ENCODE data around the gene SSTR1.

GRCh38 chr14:38211255-38211735 is 3.6 kb downstream of the SSTR1 start:
- TF ChIP-seq POLR2A (IDR thresholded peaks at IDR 0.05): no peak
- TF ChIP-seq, protein P1, sequence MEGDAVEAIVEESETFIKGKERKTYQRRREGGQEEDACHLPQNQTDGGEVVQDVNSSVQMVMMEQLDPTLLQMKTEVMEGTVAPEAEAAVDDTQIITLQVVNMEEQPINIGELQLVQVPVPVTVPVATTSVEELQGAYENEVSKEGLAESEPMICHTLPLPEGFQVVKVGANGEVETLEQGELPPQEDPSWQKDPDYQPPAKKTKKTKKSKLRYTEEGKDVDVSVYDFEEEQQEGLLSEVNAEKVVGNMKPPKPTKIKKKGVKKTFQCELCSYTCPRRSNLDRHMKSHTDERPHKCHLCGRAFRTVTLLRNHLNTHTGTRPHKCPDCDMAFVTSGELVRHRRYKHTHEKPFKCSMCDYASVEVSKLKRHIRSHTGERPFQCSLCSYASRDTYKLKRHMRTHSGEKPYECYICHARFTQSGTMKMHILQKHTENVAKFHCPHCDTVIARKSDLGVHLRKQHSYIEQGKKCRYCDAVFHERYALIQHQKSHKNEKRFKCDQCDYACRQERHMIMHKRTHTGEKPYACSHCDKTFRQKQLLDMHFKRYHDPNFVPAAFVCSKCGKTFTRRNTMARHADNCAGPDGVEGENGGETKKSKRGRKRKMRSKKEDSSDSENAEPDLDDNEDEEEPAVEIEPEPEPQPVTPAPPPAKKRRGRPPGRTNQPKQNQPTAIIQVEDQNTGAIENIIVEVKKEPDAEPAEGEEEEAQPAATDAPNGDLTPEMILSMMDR (IDR thresholded peaks at IDR 0.05 in 4 of 5, conservative IDR thresholded peaks at IDR 0.05 in 1 of 5): no peak

Data from gastrocnemius medialis (tissue), 4 donors.